ENCODE measurements around the gene RAB7B. TPM values are rescaled to one million over a fixed set of nuclear protein-coding genes. Genes with fewer than 3 reads are reported as not detected.

The RAB7B gene
- total RNA-seq, 4 donors from 2014 or later, result 0.26 to 22.5 (median 8.0) TPM

DNA sequence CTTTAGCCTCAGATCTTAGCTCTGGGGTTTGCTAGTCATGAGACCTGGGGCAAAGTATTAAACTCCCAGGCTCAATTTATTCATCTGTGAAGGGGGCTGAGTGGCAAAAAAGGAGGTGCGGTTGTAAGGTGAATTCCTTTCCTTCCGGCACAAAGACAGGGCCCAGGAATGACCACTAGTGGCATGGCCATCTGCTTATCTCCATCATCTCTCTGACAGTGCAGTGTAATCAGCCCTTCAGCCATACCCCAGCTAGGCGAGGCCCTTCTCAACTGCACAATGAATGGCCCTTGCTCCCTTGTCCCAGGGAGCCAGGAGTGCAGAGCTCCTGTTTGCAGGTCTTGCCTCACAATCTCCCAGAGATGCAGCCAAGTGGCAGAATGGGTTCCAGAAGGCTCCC is 54.3 kb downstream of the RAB7B start:
- Histone ChIP-seq H3K4me1 (no peaks in the 10 kb centered on the region), H3K27me3 (no peaks in the 10 kb centered on the region), H3K4me3 (no peak overlapping the region), H3K9me3 (no peaks in the 10 kb centered on the region), H3K27ac (no peak overlapping the region), H3K36me3 (no peaks in the 10 kb centered on the region)
- no peak for TF ChIP-seq POLR2A (IDR thresholded peaks at IDR 0.05)
- TF ChIP-seq, protein P1, sequence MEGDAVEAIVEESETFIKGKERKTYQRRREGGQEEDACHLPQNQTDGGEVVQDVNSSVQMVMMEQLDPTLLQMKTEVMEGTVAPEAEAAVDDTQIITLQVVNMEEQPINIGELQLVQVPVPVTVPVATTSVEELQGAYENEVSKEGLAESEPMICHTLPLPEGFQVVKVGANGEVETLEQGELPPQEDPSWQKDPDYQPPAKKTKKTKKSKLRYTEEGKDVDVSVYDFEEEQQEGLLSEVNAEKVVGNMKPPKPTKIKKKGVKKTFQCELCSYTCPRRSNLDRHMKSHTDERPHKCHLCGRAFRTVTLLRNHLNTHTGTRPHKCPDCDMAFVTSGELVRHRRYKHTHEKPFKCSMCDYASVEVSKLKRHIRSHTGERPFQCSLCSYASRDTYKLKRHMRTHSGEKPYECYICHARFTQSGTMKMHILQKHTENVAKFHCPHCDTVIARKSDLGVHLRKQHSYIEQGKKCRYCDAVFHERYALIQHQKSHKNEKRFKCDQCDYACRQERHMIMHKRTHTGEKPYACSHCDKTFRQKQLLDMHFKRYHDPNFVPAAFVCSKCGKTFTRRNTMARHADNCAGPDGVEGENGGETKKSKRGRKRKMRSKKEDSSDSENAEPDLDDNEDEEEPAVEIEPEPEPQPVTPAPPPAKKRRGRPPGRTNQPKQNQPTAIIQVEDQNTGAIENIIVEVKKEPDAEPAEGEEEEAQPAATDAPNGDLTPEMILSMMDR (IDR thresholded peaks at IDR 0.05), result no peak
- intact Hi-C loops (cut with DNase I; ENCODE audit: low total_unique reads), result no loop called here
- no peak for DNase-seq

GRCh38 chr1:205948039-205948438 is 55.2 kb downstream of the RAB7B start:
- peaks cover 0 to 4% of the 10 kb centered on the region in 2 donors for H3K27me3 ChIP-seq
- H3K36me3 ChIP-seq, result no peaks in the 10 kb centered on the region
- DNase-seq, result no peak
- no peaks in the 10 kb centered on the region for H3K4me1 ChIP-seq
- no peak for TF ChIP-seq POLR2A (IDR thresholded peaks at IDR 0.05)
- TF ChIP-seq, protein P1 (IDR thresholded peaks at IDR 0.05), result no peak
- H3K4me3 ChIP-seq, result no peak overlapping the region
- intact Hi-C loops (cut with DNase I; ENCODE audit: low total_unique reads), result no loop called here
- no peak overlapping the region for H3K27ac ChIP-seq
- H3K9me3 ChIP-seq, result no peaks in the 10 kb centered on the region

GRCh38 chr1:205947024-205947423 is 56.2 kb downstream of the RAB7B start:
- Histone ChIP-seq H3K4me1 (no peaks in the 10 kb centered on the region), H3K4me3 (no peak overlapping the region), H3K27me3 (peaks cover 0 to 4% of the 10 kb centered on the region in 2 donors), H3K27ac (no peak overlapping the region), H3K36me3 (no peaks in the 10 kb centered on the region), H3K9me3 (no peaks in the 10 kb centered on the region)
- no peak for DNase-seq
- intact Hi-C loops (cut with DNase I; ENCODE audit: low total_unique reads), result no loop called here
- TF ChIP-seq, protein P1 (IDR thresholded peaks at IDR 0.05), result no peak

- H3K4me3 ChIP-seq, result no peak overlapping the region
- TF ChIP-seq, protein P1 (IDR thresholded peaks at IDR 0.05), result no peak
- TF ChIP-seq POLR2A (IDR thresholded peaks at IDR 0.05), result no peak
- H3K27ac ChIP-seq, result no peak overlapping the region
- peaks cover 0 to 4% of the 10 kb centered on the region in 2 donors for H3K27me3 ChIP-seq
- H3K9me3 ChIP-seq, result no peaks in the 10 kb centered on the region
- no peaks in the 10 kb centered on the region for H3K36me3 ChIP-seq
- no peaks in the 10 kb centered on the region for H3K4me1 ChIP-seq
- no peak for DNase-seq
- intact Hi-C loops (cut with DNase I; ENCODE audit: low total_unique reads), result no loop called here
These were observed 58.1 kb downstream of the RAB7B start for GRCh38 chr1:205945069-205945468.

DNA sequence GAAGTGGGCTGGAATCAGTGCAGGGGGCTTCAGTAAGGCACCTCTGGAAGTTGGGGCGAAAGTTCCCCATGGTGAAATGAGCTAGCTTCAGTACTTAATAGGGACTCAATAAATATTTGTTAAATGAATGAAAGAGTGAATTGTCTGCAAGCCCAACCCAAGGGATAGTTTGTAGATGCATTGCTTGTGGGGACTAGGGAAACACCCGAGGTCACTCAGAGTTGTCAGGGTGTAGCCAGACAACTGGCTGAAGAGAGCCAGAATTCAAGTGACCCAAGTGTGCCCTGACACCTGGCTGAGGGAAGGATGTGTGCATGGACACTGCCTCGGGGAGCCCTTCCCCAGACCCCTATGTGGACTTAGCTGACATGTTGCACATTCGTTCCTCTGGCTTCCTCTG is 58.7 kb downstream of the RAB7B start:
- TF ChIP-seq POLR2A (IDR thresholded peaks at IDR 0.05), result no peak
- TF ChIP-seq, protein P1 (IDR thresholded peaks at IDR 0.05), result no peak
- DNase-seq, result no peak
- Histone ChIP-seq H3K36me3 (no peaks in the 10 kb centered on the region), H3K4me1 (no peaks in the 10 kb centered on the region), H3K4me3 (no peak overlapping the region), H3K9me3 (no peaks in the 10 kb centered on the region), H3K27ac (no peak overlapping the region), H3K27me3 (peaks cover 0 to 4% of the 10 kb centered on the region in 2 donors)
- intact Hi-C loops (cut with DNase I; ENCODE audit: low total_unique reads), result no loop called here

Data from uterus (tissue), 4 donors.